ENCODE measurements around the gene PGS1.

The PGS1 gene

GRCh38 chr17:78428025-78428575 is 49.7 kb downstream of the PGS1 start:
- DNase-seq = no peak

DNA sequence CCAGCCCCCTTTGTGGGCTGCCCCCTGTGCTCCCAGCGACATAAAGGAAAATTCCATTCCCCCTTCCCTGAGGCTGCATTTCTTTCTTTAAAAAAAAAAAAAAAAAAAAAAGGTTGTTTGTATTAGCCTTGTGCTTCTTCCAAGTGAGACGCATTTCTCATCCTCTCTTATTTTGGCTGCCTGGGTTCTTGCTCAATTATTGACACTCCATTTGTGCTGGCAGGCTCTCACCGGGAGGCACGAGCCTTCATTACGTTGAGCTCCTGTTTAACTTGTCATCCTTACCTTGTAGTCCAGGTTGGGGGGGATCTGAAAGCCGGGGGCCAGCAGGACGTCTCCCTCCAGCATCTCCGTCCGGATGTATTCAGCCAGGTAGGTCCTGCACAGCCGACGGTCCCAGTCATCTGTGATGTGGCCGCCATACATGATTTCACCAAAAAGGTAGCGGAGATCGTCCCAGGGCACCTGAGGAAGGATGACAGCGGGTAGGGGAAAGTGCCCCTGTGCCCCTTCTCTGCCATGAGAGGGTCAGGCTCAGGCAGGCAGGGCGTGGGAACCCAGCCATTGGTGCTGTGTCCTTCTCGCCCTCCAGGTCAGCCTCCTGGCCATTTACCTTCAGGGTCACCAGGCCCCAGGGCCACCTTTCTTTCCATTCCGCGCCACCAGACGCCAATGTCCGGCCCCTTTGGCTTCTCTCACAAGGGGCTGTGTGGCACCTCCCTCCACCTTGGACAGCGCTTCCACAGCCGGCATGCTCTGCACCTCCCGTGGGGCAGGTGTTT is 50.6 kb downstream of the PGS1 start:
- no peak for DNase-seq

DNA sequence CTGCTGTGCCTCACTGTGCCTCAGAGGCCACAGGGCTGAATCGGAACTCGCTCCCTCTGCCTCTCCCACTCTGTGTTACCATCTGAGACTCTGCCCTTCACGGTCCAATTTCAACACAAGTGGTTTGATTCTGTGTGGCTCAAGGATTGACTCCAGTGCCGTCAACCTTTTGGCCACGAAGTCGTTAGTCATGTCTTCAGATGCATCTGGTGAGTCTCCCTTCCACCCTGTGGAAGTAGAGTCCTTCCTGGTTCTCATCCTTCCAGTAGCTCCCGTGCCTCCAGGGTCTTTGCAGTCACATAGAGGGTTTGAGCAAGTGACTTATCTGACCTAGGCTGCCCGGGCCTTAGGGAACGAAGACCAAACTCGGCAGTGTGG is 51.2 kb downstream of the PGS1 start:
- no peak for DNase-seq

DNA sequence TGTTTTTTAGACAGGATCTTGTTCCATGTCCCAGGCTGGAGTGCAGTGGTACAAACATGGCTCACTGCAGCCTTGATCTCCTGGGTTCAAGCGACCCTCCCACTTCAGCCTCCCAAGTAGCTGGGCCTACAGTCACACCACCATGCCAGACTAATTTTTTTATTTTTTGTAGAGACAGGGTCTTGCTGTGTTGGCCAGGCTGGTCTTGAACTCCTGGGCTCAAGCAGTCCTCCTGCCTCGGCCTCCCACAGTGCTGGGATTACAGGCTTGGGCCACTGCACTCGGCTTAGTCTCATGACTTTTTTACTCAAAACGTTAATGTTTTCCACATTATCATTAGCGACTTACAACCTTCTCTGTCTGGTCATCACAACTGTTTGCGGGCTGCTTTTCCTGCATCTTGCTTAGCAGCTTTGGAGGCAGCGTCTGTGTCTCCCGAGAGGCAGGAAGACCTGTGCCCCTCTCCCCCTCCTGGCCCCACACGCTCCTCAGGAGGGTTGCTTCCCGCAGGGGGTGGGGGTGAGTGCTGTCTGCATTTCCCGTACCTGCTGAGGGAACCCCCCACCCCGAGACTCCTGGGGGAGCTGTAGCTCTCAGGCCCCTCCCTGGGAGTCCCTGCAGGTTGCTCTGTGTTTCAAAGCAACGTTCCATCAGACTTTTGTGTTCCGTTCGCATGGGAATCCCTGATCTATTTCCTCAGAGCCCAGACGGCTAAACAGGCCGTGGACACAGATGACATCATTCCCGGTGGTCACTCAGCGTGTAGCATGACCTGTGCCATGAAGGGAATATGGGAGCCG is 52.6 kb downstream of the PGS1 start:
- DNase-seq = no peak

GRCh38 chr17:78431692-78431958 is 53.2 kb downstream of the PGS1 start:
- DNase-seq = no peak

DNA sequence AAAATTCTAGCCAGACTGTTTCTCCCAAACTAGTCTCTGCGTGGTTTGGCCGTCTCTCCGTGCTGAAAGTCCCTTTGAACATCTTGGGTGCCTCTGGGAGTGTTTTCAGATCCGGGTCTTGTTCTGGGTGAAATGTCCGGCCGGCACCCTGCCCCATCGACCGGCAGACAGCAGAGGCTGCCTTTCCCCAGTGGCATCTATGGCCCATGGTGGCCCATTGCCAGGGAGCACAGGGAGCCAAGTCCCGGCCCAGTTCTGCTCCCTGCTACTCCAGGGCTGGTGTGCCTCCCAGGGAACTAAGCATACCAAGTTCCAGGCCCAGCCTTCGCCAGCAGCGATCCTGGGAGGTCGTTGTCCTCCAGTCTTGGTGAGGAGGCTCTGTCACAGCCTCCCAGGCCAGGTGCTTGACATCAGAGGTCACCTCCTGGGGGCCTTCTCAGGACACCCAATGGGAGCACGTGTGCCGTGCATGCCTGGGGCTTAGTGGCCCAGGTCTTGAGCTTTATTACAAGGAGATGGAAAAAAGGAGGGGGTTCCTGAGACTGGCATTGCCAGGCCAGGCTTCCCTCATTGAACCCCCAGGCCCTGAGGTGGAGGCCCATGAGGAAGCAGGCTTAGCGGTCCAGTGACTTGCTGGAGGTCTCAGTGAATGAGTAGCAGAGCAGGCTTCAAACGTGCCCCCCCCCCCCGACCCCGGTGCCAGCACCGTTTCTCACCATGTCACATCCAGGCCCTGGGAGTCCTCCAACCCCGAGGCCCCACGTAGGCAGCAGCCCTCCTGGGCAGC is 54.0 kb downstream of the PGS1 start:
- no peak for DNase-seq

GRCh38 chr17:78433013-78433727 is 54.7 kb downstream of the PGS1 start:
- no peak for DNase-seq

DNA sequence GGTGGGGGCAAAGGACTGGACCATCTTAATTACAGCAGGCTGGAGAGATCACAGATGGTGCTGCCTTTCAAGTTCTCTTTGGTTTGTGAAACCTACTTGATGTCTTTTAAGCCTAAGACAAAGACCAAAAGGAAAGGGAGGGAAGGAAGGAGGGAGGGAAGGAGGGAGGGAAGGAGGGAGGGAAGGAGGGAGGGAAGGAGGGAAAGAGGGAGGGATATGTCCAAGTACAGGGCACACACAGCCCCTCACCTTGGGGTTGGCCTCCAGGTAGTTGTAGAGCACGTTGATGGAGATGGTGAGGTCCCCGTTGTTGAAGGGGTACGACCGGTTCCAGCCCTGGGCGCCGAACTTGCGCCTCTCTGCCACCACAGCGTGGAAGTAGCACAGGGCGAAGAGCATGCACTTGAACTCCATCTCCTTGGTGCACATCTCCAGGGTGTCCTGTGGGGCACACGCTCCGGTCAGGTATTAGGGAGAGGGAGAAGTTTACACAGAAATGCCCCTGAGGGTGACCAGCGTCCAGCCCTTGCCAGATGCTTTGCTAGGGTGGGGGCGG is 55.4 kb downstream of the PGS1 start:
- no peak for DNase-seq

- DNase-seq = no peak
Observed at GRCh38 chr17:78434455-78435329, 56.2 kb downstream of the PGS1 start.

DNA sequence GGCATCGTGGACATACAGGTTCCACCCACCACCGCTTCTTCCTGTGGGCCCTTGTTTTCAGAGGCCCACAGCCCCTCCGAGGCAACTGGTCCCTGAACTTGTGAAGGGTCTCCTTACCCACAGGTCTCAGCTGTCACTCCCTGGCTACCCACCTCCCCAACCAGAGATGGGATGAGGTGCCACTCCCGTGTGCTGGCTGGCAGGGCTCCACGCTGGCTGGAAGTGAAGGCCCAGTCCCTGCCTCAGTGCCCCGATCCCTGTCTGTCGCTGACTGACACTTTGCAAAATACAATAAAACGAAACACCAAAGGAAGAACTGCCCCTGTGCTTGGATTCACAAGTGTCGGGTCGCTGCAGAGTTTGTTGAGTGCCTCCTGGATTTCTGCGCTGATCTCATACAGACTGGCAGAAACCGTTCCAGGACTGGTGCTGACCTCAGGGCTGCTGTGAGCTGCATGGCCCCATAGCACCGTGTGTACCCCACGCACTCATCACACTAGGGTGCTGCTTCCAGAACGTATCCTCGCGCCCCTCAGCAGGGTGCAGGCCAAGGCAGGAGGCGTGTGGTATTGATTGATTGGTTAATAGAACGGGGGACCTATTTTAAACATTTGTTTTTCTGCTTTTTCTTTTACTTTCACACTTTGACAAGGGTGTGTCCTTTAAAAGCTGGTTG is 57.0 kb downstream of the PGS1 start:
- DNase-seq = no peak

- DNase-seq = no peak
Observed at GRCh38 chr17:78437508-78438169, 59.2 kb downstream of the PGS1 start.

DNA sequence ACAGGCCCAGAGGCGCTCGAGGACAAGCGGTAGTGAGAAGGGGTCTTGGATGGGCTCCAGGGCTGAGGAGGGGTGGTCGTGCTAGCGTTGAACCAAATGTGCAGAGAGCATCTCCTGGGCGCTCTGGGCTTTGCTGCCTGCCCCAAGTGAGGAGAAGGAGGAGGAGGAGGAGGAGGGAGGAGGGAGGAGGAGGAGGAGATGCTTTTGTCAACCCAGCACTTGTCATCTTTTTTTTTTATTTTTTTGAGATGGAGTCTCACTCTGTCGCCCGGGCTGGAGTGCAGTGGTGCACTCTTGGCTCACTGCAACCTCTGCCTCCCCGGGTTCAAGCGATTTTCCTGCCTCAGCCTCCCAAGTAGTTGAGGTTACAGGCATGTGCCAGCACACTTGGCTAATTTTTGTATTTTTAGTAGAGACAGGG is 59.8 kb downstream of the PGS1 start:
- no peak for DNase-seq

- no peak for DNase-seq
Observed at GRCh38 chr17:78438694-78439325, 60.4 kb downstream of the PGS1 start.

DNA sequence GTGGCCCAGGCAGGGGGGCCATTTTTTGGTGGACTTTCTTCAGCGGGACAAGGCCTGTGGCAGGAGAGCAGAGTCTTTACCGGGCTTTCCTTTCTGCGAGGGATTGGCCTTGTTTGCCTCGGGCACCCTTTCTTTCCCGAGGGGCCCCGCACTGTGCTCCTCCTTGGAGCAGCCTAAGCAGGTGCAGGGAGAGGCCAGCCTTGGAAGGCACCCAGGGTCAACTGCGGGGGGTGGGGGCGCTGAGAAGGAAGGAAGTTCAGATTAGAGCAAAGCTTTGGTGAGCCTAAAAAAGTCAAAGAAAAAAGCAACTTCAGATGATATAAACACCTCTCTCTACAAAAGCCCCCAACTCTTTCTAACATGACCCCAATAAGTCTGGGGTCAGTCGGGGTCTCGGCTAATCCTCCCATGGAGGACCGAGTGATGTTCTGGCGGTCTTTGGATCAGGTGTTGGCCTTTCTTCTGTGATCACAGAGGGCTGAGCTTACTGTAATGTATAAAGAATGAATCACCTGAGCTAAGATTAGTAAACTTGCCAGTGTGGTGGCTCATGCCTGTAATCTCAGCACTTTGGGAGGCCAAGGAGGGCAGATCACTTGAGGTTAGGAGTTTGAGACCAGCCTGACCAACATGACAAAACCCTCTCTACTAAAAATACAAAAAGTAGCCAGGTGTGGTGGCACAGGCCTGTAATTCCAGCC is 63.0 kb downstream of the PGS1 start:
- no peak for DNase-seq

DNA sequence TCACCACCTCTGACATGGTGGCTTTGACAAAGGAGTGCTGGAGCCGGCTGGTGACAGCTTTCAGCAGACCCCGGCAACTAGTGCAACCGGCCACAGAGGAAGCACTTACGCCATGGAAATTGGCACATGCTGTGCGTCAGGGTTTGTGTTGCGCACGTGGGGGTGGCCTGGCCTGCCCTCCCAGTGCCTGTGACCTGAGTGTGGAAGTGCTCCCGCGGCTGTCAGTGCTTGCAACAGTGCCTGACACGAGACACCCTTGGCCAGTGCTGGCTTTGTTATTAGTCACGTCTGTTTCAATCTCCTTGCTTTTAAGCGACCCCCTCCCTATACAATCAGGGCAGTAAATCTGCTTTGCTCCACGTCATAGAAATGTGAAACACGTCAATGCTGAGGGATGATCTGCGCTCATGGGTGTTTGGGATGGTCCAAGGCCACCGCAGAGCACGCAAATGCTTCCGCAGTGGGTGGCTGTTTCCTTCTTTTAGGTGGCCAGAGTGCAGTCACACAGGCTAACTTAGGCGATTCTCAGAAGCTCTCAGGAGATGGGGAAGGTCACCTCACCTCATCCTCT is 64.3 kb downstream of the PGS1 start:
- no peak for DNase-seq

DNA sequence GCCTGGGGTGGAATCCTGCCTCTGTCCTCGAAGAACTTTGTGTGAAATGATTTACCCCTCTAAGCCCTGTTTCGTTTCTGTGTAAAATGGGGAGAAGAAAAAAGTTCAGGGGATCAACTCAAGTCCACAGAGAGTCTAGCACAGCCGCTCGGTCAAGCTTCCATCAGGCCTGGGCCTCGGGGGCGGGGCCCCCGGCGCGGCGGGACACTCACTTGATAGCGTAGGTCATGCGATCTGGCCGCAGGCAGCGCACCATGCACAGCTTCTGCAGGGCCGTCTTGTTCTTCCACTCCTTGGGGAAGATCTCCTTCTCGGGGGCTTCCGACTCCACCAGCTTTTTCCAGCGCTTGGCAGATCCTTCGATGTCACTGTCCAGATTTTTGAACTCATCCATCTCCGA is 65.9 kb downstream of the PGS1 start:
- no peak for DNase-seq

DNA sequence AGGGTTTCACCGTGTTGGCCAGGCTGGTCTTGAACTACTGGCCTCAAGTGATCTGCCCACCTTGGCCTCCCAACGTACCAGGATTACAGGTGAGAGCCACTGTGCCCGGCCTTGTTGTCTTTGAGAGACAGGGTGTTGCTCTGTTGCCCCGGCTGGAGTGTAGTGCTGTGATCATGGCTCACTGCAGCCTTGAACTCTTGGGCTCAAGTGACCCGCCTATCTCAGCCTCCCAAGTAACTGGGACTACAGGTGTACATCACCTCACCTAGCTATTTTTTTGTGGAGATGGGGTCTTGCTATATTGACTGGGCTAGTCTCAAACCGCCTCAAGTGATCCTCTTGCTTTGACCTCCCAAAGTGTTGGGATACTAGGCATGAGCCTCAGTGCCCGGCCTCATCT is 68.4 kb downstream of the PGS1 start:
- no peak for DNase-seq

- no peak for DNase-seq
Observed at GRCh38 chr17:78448356-78448993, 70.0 kb downstream of the PGS1 start.
